ENCODE results near the gene CD8B. TPM values are rescaled to one million over a fixed set of nuclear protein-coding genes. Genes with fewer than 3 reads are reported as not detected.

The CD8B gene
- total RNA-seq, 4 donors from 2014 or later = 0.23 to 2.2 TPM; not detected in 2

DNA sequence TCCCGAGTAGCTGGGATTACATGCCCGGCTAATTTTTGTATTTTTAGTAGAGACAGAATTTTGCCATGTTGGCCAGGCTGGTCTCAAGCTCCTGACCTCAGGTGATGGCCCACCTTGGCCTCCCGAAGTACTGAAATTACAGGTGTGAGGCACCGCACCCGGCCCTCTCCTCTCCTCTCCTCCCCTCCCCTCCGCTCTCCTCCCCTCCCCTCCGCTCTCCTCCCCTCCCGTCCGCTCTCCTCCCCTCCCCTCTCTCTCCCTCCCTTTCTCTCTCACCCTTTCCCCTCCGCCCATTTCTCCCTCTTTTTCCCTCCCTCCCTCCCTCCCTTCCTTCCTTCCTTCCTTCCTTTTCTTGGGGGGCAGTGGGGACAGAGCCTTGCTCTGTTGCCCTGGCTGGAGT, 28.4 kb downstream of the CD8B start:
- Histone ChIP-seq H3K4me3 (no peak overlapping the region), H3K9me3 (no peaks in the 10 kb centered on the region), H3K27me3 (no peaks in the 10 kb centered on the region), H3K36me3 (no peaks in the 10 kb centered on the region), H3K27ac (no peak overlapping the region), H3K4me1 (peaks cover 0 to 9% of the 10 kb centered on the region in 2 donors)
- intact Hi-C loops (cut with DNase I; ENCODE audit: low total_unique reads) (no loop called here), in situ Hi-C loops (cut with MboI; ENCODE audit: low sequenced_read_pairs in 4 of 4) (no loop called here)
- TF ChIP-seq POLR2A (IDR thresholded peaks at IDR 0.05) (no peak), CTCF (IDR thresholded peaks at IDR 0.05 in 4 of 5, conservative IDR thresholded peaks at IDR 0.05 in 1 of 5) (no peak)
- ATAC-seq (no peak), DNase-seq (no peak)

GRCh38 chr2:86832334-86833096, 29.2 kb downstream of the CD8B start:
- Histone ChIP-seq H3K4me1 (peaks cover 0 to 5% of the 10 kb centered on the region in 2 donors), H3K36me3 (no peaks in the 10 kb centered on the region), H3K4me3 (no peak overlapping the region), H3K27me3 (no peaks in the 10 kb centered on the region), H3K9me3 (no peaks in the 10 kb centered on the region), H3K27ac (no peak overlapping the region)
- TF ChIP-seq CTCF (IDR thresholded peaks at IDR 0.05 in 4 of 5, conservative IDR thresholded peaks at IDR 0.05 in 1 of 5) (no peak), POLR2A (IDR thresholded peaks at IDR 0.05) (no peak)
- DNase-seq (no peak), ATAC-seq (no peak)
- intact Hi-C loops (cut with DNase I; ENCODE audit: low total_unique reads) (no loop called here), in situ Hi-C loops (cut with MboI; ENCODE audit: low sequenced_read_pairs in 4 of 4) (no loop called here)

GRCh38 chr2:86831537-86831936, 30.1 kb downstream of the CD8B start:
- Histone ChIP-seq H3K4me1 (no peaks in the 10 kb centered on the region), H3K36me3 (no peaks in the 10 kb centered on the region), H3K27ac (no peak overlapping the region), H3K27me3 (no peaks in the 10 kb centered on the region), H3K4me3 (no peak overlapping the region), H3K9me3 (no peaks in the 10 kb centered on the region)
- in situ Hi-C loops (cut with MboI; ENCODE audit: low sequenced_read_pairs in 4 of 4) (no loop called here), intact Hi-C loops (cut with DNase I; ENCODE audit: low total_unique reads) (no loop called here)
- DNase-seq (no peak), ATAC-seq (no peak)
- TF ChIP-seq CTCF (IDR thresholded peaks at IDR 0.05 in 4 of 5, conservative IDR thresholded peaks at IDR 0.05 in 1 of 5) = no peak
- no peak for TF ChIP-seq POLR2A (IDR thresholded peaks at IDR 0.05)

- no peak for DNase-seq
- no peak for TF ChIP-seq CTCF (IDR thresholded peaks at IDR 0.05 in 4 of 5, conservative IDR thresholded peaks at IDR 0.05 in 1 of 5)
- no peak for TF ChIP-seq POLR2A (IDR thresholded peaks at IDR 0.05)
- Histone ChIP-seq H3K4me3 (no peak overlapping the region), H3K27me3 (no peaks in the 10 kb centered on the region), H3K4me1 (no peaks in the 10 kb centered on the region), H3K9me3 (no peaks in the 10 kb centered on the region), H3K36me3 (no peaks in the 10 kb centered on the region), H3K27ac (no peak overlapping the region)
- no peak for ATAC-seq
- intact Hi-C loops (cut with DNase I; ENCODE audit: low total_unique reads) (no loop called here), in situ Hi-C loops (cut with MboI; ENCODE audit: low sequenced_read_pairs in 4 of 4) (no loop called here)
These were observed 34.7 kb downstream of the CD8B start for GRCh38 chr2:86826951-86827350.

Data from gastrocnemius medialis (tissue), 4 donors.